ENCODE results near the gene MFSD6.

MFSD6 gene

DNA sequence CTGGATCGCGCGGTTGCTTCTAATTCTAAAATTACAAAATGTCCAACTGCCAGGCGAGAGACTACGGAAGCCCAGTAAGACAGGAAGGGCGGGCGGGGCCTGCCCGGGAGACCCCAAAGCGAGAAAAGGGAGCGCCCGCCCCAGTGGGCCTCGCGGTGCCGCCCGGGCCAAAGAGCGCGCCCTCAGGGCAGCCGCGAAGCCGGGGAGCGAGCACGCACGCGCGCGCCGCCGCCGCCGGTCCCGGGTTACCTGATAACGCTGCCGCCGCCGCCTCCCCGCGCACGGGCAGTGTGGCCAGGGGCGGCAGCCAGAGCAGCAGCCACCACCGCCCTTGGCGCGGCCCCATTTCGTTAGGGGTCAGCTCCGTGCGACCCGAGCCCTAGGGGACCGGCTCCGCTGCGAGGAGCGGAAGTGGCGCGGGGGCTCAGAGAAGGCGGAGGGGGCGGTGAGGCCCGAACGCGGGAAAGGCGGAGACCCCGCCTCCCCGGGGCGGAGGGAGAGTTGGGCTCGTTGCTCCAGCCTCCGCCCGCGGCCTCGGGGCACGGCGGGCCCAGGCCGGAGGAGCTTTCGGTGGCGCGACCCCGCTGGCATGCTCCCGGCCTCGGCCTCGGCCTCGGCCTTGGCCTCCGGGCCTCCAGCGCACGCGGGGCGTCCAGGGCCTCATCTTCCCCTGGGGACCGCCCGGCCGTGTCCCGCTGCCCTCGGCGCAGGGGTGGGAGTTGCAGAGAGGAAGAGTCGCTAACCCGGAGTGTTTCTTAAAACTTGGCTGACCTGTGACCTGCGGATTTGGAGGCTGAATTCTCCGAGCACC lies 126.4 kb downstream of the MFSD6 start, which contains the start of gene NEMP2:
Gene NEMP2, minus strand, starts transcription at position 413 of the 811 bp plus-strand sequence. Its CDS starts 67 bp downstream, at position 346.
- Mint-ChIP-seq H3K9me3 (peaks cover 26% of the 10 kb centered on the region), H3K4me1 (peaks cover 57% of the 10 kb centered on the region), H3K27ac (peak within 1 kb of the TSS; percentile 100)

DNA sequence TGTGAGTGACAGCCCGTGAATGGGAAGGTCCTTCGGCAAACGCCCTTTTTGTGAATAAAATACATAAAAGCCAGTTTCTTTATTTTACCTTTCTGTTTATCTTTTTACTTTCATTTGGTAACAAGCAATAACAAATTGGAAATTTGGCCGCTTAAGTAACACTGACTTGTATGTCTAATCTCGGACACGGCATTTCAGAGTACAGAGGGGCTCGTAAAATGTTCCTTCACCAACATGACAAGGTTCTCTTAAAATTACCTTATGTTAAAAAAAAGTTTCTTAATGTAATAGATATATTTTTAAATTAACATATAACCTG lies 126.9 kb downstream of the MFSD6 start:
- Mint-ChIP-seq H3K9me3 (peaks cover 30% of the 10 kb centered on the region), H3K36me3 (peaks cover 39% of the 10 kb centered on the region), H3K27ac (peak overlapping the region; percentile 99), H3K27me3 (no peaks in the 10 kb centered on the region), H3K4me3 (peak overlapping the region; percentile 95), H3K4me1 (peaks cover 51% of the 10 kb centered on the region)
- DNase-seq: no peak
- CTCF ChIA-PET: no interaction called here

More for the DNA sequence above, 126.4 kb downstream of the MFSD6 start, which contains the start of gene NEMP2:
- H3K36me3 Mint-ChIP-seq: peaks cover 35% of the 10 kb centered on the region
- CTCF ChIA-PET: interaction anchor here (1.5 to 1.7 kb wide), 3 partner anchors 14 to 151 kb away, joined by 4 to 5 read pairs (median 4); no protein-coding TSS in a partner anchor
- H3K4me3 Mint-ChIP-seq: peak within 1 kb of the TSS; percentile 95
- H3K27me3 Mint-ChIP-seq: no peaks in the 10 kb centered on the region
- peak; percentile 85 for DNase-seq

DNA sequence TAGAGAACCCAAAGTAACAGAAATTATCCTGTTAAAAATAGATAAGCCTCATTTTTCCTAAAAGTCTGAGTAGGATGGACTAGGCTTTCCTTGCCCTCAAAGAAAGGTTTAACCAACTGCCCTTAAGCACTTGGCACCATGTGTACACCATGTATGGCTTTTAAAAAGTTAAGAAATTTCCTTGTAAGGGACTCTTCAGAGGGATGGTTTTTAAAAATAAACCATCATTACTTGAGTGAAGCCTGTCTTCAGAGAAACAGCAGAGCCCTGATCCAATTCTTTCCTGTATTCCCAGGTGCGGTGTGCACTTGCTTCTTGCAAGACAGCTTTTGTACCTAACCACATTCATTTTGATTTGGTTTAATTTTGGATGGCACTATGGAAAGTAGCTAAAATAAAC lies 127.4 kb downstream of the MFSD6 start:
- no peaks in the 10 kb centered on the region for H3K27me3 Mint-ChIP-seq
- peaks cover 46% of the 10 kb centered on the region for H3K4me1 Mint-ChIP-seq
- H3K36me3 Mint-ChIP-seq: peaks cover 44% of the 10 kb centered on the region
- peak overlapping the region; percentile 85 for H3K27ac Mint-ChIP-seq
- H3K9me3 Mint-ChIP-seq: peaks cover 36% of the 10 kb centered on the region
- no peak for DNase-seq
- H3K4me3 Mint-ChIP-seq: peak overlapping the region; percentile 95
- CTCF ChIA-PET: interaction anchor here (1.0 kb wide), 1 partner anchor 120 kb away, joined by 3 read pairs; no protein-coding TSS in a partner anchor

DNA sequence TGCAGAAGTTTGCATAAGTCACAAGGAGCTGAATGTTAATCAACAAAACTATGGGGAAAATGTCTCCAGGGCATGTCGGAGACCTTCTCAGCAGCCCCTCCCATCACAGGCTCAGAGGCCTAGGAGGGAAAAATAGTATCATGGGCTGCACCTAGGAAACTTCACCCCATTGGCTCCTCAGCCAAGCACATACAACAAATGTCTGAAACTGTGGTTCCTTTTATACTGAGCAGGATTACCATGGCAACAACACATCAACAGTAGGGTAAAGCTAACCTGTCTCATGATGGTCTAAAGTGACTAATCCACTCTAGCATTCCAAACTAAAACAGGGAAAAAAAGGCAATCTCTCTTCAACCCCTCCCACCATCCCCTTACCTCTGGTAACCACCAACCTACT lies 129.6 kb downstream of the MFSD6 start:
- H3K4me3 Mint-ChIP-seq: no peak overlapping the region
- peaks cover 26% of the 10 kb centered on the region for H3K4me1 Mint-ChIP-seq
- CTCF ChIA-PET: no interaction called here
- peaks cover 53% of the 10 kb centered on the region for H3K9me3 Mint-ChIP-seq
- H3K27ac Mint-ChIP-seq: peak overlapping the region; percentile 25
- H3K36me3 Mint-ChIP-seq: peaks cover 58% of the 10 kb centered on the region
- no peaks in the 10 kb centered on the region for H3K27me3 Mint-ChIP-seq
- DNase-seq: no peak

DNA sequence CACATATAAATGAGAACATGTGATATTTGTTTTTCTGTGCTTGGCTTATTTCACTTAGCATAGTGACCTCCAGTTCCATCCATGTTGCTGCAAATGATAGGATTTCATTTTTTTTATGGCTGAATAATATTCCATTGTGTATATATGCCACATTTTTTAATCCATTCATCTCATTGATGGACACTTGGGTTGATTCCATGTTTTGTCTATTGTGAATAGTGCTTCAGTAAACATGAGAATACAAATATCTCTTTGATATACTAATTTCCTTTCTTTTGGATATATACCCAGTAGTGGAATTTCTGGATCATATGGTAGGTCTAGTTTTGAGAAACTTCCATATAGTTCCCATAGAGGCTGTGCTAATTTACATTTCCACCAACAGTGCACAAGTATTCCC lies 130.0 kb downstream of the MFSD6 start:
- no peaks in the 10 kb centered on the region for H3K27me3 Mint-ChIP-seq
- no peak for DNase-seq
- H3K4me3 Mint-ChIP-seq: no peak overlapping the region
- H3K36me3 Mint-ChIP-seq: peaks cover 58% of the 10 kb centered on the region
- H3K9me3 Mint-ChIP-seq: peaks cover 53% of the 10 kb centered on the region
- no peak overlapping the region for H3K27ac Mint-ChIP-seq
- CTCF ChIA-PET: interaction anchor here (1.0 kb wide), 1 partner anchor 142 kb away, joined by 5 read pairs; no protein-coding TSS in a partner anchor
- peaks cover 22% of the 10 kb centered on the region for H3K4me1 Mint-ChIP-seq

DNA sequence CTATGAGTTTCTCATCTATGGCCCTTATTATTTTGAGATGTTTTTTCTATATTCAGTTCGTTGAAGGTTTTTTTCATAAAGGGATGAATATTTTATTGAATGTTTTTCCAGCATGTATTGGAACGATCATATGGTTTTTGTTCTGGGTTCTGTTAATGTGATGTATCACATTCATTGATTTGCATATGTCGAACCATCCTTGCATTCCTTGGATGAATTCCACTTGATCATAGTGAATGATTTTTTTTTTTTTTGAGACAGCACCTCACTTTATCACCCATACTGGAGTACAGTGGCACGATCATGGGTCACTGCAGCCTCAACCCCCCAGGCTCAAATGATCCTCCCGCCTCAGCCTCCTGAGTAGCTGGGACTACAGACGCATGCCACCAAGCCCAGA lies 131.9 kb downstream of the MFSD6 start:
- no peaks in the 10 kb centered on the region for H3K27me3 Mint-ChIP-seq
- no peak for DNase-seq
- H3K4me3 Mint-ChIP-seq: no peak overlapping the region
- CTCF ChIA-PET: interaction anchor here (1.2 kb wide), 1 partner anchor 11 kb away, joined by 6 read pairs; no protein-coding TSS in a partner anchor
- no peak overlapping the region for H3K27ac Mint-ChIP-seq
- H3K36me3 Mint-ChIP-seq: peaks cover 58% of the 10 kb centered on the region
- H3K9me3 Mint-ChIP-seq: peaks cover 53% of the 10 kb centered on the region
- H3K4me1 Mint-ChIP-seq: peaks cover 16% of the 10 kb centered on the region

DNA sequence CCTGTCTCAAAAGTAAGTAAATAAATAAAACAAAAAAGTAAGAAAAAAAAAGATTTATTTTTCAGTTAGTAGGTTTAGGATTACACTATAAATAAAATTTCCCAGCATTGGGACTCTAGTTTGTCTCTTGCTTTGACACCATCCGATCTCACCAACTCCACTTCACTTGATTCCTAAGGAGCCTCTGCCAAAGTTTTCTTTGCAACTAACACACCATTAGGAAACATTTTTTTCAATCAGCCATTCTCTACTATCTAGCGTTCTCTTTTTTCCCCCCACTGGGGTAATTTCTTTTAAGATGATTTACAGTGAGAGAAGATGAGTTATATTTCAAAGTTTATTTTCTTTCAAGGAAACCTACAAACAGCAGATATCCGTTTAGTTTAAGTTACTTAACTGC lies 136.9 kb downstream of the MFSD6 start:
- no peak for DNase-seq
- Mint-ChIP-seq H3K4me1 (no peaks in the 10 kb centered on the region), H3K36me3 (peaks cover 21% of the 10 kb centered on the region), H3K4me3 (no peak overlapping the region), H3K27ac (no peak overlapping the region), H3K9me3 (peaks cover 23% of the 10 kb centered on the region), H3K27me3 (no peaks in the 10 kb centered on the region)
- CTCF ChIA-PET: no interaction called here

DNA sequence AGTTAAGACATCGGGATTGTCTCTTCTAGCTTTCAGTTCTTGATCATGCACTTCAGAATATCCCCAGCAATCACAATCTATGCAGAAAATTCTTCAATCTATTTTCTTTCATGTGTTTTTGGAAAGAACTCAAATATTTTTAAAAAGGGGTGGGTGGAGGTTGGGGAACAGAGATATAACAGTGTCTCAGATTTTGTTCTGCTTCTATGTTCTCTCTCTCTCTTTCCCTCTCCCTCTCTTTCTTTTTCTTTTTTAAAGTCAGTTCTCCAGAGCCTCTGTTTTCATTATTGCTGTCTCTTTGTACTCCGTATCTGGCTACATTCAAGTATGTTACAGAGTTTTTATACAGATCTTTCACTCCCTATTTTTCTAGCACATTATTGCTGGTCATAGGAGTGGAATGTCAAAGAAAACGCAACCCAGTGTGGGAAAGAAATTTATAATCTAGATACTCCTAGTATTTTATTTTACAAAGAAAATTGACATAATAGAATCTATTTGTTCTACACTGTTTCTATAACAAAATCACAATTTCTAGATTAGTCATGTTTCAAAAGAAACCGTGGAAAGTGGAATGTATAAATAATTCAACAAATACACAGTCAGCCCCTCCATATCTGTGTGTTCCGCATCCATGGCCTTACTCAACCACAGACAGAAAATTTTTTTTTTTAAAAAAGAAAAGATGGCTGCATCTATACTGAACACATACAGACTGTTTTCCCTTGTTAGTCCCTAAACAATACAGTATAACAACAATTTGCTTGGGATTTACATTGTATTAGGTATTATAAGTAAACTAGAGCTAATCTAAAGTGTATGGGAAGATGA lies 137.6 kb downstream of the MFSD6 start:
- Mint-ChIP-seq H3K9me3 (peaks cover 16% of the 10 kb centered on the region), H3K27me3 (no peaks in the 10 kb centered on the region), H3K4me3 (no peak overlapping the region), H3K4me1 (no peaks in the 10 kb centered on the region), H3K36me3 (peaks cover 14% of the 10 kb centered on the region), H3K27ac (no peak overlapping the region)
- CTCF ChIA-PET: no interaction called here
- no peak for DNase-seq

DNA sequence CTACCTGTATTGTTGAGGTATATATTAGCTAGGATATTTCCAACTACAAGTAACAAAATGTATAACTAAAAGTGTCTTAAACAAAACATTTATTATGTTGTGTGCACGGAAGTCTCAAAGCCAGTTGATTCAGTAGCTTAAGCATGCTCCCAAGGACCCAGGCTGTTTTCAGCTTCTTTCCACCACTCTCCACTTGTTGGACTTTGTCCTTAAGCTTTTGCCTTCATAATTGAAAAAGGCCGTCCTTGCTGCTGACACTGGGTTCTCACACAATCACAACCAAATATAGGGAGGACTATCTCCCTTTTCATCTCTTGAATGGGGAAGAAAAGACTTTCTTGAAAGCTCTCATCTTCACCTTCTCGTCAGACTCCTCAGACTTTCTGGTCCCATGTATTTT lies 138.6 kb downstream of the MFSD6 start:
- CTCF ChIA-PET: interaction anchor here (0.9 kb wide), 1 partner anchor 226 kb away, joined by 3 read pairs; no protein-coding TSS in a partner anchor
- no peaks in the 10 kb centered on the region for H3K27me3 Mint-ChIP-seq

DNA sequence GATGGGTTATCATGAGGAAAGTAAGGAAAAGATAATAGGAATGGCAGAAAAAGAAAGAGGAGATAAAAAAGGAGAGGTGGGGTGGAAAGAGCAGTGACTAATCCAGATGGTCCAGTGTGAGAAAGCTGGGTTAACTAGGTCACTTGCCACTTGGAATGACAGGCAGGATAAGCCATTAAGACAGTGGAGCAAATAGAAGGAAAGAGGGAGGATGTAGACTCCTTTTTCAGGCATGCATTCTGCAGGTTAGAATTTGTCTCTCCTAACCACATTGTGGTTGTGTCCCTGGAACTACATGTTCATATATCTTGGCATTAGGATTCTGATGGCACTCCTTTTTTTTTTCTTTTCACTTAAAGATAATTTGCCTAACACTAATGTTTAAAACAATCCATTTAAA lies 139.7 kb downstream of the MFSD6 start:
- peaks cover 3% of the 10 kb centered on the region for H3K27me3 Mint-ChIP-seq
- no peak overlapping the region for H3K4me3 Mint-ChIP-seq
- no peak for DNase-seq
- no peaks in the 10 kb centered on the region for H3K9me3 Mint-ChIP-seq
- peaks cover 3% of the 10 kb centered on the region for H3K36me3 Mint-ChIP-seq
- peaks cover 9% of the 10 kb centered on the region for H3K4me1 Mint-ChIP-seq
- CTCF ChIA-PET: no interaction called here
- H3K27ac Mint-ChIP-seq: no peak overlapping the region

More for the DNA sequence above, 138.6 kb downstream of the MFSD6 start:
- Mint-ChIP-seq H3K4me3 (no peak overlapping the region), H3K9me3 (peaks cover 6% of the 10 kb centered on the region), H3K4me1 (peaks cover 4% of the 10 kb centered on the region), H3K36me3 (peaks cover 7% of the 10 kb centered on the region), H3K27ac (no peak overlapping the region)
- DNase-seq: no peak

DNA sequence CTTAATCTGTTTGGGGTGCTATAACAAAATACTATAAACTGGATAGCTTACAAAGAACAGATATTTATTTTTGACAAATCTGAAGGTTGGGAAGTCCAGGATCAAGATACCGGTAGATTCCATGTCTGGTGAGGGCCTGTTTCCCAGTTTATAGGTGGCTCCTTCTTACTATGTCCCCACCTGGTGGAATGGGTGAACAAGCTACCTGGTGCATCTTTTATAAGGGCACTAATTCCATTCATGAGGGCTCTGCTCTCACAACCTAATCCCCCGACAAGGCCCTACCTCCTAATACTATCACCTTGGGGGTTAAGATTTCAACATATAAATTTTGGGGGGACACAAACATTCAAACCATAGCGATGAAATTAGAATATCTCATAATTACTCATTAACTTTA lies 142.0 kb downstream of the MFSD6 start:
- Mint-ChIP-seq H3K27ac (no peak overlapping the region), H3K4me1 (peaks cover 9% of the 10 kb centered on the region), H3K9me3 (no peaks in the 10 kb centered on the region), H3K36me3 (peaks cover 2% of the 10 kb centered on the region), H3K4me3 (no peak overlapping the region), H3K27me3 (peaks cover 3% of the 10 kb centered on the region)
- CTCF ChIA-PET: interaction anchor here (1.3 kb wide), 1 partner anchor 128 kb away, joined by 4 read pairs; no protein-coding TSS in a partner anchor
- DNase-seq: no peak

All from activated naive CD4-positive, alpha-beta T cell treated with anti-CD3 and anti-CD28 coated beads, Interleukin-2, amount 10 ng/mL, durations not matched to agents 7 days and 5 days (primary cell).